T-helper 9 cell (primary cell): Measurements from ENCODE around the gene OR10P1.
A peak's percentile ranks its signal among the peaks of the same experiment; 100 is the strongest.
"Not testable (repeated sequence)": the region's sequence is repeated elsewhere in the genome, so short reads cannot be mapped to it uniquely, and the experiment has no call there.

Source experiments
- DNase-seq: peaks from one replicate; pipeline ENCODE4 v3.0.0-alpha.2; 2020
- total RNA-seq, 2 donors: gene quantifications; one replicate each; lab custom pipeline; 2026; lab: John Stamatoyannopoulos, UW

The OR10P1 gene, protein sequence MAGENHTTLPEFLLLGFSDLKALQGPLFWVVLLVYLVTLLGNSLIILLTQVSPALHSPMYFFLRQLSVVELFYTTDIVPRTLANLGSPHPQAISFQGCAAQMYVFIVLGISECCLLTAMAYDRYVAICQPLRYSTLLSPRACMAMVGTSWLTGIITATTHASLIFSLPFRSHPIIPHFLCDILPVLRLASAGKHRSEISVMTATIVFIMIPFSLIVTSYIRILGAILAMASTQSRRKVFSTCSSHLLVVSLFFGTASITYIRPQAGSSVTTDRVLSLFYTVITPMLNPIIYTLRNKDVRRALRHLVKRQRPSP
- 0 reads per million in 2 donors for total RNA-seq

- no peak for DNase-seq
Observed at GRCh38 chr12:55636853-55637252, at the start of gene OR10P1. OR10P1 (plus strand) TSS chr12:55636892; CDS start chr12:55636892, 0 bp downstream.

- DNase-seq = not testable (repeated sequence)
Observed at GRCh38 chr12:55590152-55590551, 46.5 kb upstream of the OR10P1 start.

DNA sequence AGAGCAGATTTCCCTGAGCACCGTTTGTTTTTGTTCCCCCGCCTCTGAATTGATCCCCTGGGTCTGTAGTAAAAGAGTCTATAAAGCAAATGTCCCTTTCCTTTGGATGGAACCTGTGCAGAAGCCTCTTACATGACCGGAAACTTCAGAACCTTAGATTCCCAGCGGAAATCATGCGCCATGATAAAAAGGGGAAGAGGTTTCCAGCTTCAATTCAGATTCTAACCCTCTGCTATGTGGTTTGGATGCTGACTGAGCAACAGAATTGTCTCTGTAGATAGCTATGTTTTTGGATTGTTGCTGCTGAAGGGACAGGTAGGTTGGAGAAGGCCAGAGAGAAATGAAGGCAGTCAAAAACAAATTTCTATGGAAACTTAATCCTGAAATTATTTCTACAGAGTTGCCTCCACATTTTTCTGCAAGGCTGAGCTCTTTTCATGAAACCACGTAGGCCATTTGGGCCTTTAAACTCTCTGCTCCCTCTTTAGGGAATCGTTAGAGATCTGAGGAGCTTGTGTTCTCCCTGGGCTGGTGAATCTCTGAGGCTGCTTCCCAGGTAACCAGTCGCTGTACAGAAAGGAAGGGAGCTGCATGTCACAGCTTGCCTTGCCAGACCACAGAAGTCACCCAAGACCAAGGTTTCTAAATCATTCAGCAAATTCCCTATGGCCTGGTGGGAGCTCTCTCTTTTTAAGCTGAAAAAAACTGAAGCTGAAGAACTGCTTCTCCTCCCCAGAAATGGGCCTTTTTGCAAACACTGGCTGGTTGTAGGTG lies 28.7 kb upstream of the OR10P1 start:
- no peak for DNase-seq

GRCh38 chr12:55610598-55610997 lies 26.1 kb upstream of the OR10P1 start:
- no peak for DNase-seq

DNA sequence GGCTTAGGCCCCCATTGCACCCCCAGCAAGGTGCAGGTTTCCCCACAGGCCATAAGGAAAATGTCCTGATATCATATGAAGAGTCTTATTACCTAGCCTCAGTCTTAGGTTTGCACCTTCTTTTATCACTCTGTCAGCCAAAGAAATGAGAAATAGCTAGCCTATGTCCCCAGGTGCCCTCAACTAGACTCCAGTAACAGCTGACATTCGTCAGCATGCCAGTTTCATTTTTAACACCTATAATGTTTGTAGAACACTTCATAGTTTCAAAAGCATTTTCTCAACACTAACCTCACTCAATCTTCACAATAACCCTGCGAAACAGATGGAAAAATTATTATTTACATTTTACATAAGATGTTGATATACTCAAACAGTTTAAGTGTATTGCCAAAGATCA lies 24.0 kb upstream of the OR10P1 start:
- no peak for DNase-seq

DNA sequence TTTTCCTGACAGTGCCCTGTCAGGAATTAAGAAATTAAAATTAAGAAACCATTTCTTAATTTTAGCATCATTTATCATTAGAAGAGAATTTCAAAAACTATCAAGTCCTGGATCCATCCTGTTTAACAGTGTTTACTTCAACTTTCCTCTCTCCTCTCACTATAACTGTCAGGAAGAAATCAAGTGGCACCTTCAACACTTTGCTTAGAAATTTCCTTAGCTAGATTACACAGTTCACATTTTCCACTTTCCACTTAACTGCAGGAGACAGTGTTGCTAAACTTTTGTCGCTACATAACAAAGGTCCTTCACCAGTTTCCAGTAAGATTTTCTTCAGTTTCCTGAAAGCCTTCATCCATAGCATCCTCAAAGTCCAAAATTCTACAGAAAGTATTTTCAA lies 21.9 kb upstream of the OR10P1 start:
- DNase-seq = no peak

DNA sequence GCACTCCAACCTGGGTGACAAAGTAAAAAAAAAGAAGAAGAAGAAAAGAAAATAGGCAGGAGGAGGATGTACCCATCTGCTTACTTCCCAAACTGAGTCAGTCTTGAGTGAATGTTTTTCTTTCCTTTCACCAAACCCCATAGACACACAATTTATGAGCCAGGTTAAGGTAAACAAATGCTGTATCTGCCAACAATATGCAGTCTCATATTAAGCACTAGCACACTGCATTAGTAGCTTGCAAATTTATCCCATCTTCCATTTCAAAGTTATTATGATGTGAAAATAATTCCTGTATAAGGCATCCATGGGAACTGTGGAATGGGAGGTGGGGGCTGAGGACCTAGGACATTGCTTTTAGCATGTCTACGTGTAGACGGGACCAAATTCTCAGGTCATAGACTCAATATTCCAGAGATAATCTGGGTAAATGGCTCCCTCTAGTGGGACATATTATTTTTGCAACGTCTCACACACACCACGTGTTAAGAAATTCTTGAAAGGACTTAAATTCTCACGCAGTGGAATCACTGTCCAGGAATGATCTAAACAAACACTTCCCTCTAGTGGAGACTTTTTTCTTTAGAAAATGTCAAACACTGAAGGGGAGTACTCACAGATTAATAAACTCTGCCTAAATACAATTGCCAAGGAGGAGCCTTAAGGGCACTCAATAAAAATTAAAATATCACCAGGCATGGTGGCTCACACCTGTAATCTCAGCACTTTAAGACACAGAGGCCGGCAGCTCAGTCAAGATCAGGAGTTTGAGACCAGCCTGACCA lies 17.1 kb upstream of the OR10P1 start:
- peak; percentile 15 for DNase-seq

- DNase-seq = no peak
Observed at GRCh38 chr12:55624056-55624455, 12.6 kb upstream of the OR10P1 start.

DNA sequence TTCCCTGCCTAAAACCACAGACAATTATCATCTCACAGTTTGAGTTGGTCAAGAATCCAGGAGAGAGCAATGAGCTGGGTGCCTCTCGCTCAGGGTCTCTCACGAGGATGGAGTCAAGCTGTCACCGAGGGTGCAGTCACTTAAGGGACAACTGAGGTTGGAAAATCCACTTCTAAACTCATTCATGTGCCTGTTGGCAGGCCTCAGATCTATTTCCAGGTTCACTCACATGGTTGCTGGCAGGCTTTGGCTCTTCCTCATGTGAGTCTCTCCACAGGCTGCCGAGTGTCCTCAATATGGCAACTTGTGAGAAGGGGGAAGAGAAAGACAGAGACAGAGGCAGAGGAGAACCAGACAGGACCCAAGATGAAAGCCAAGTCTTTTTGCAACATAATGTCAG lies 10.5 kb upstream of the OR10P1 start:
- no peak for DNase-seq

- no peak for DNase-seq
Observed at GRCh38 chr12:55629058-55629841, 7.4 kb upstream of the OR10P1 start.

DNA sequence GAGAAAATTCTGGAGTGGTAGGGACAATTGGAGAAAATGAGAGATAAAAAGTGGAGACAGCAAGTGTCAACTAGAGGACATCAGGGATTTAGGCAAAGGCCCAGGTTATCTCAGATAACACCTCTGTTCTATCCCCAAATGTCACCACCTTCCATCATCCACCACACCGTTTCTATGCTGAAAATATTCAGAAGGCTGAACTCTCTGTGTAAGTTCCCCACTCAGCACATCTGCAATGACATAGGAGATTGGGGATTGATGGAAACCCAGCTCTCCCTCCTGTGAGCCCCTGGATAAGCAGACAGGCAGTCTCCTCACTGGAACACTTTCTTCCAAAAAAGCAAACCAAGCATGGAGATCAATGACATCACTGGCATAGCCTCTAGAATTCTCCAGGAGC lies 5.6 kb upstream of the OR10P1 start:
- DNase-seq = no peak

DNA sequence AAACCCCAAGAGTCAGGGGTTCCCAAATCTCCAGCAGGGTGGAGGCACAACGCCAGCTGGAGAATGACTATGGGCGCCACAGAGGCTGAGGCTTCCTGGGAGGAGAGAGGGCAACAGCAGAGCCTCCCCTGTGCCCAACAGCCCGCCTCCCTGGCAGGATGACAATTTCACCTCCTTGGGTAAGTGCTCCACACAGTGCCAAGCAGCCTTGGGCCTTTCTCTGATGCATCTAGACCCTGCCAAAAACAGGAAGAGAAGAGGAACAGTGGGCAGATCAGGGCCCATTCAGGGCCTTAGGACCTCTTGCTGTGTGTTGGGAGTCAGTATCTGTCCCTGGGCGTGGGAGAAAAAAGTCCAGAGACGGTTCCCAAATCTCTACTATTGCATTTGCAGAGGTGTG lies 5.0 kb upstream of the OR10P1 start:
- no peak for DNase-seq

DNA sequence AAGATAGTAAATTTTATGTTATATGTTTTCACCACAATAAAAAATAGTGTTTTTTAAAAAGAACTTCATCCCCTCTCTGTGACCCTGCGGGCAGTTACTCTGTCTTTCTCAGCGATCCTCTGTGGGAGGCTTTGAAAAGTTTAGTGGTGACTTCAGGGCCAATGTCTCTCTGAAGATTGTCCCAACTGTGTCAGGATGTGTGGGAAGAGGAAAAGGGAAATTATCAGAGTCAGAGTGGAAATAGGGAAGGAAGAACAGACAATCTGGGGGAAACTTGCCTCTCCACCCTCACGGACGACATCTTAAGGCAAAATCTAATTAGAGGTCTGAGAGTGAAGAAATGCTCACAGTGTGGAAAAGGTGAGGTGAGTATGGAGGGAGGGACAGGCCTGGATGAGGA lies 3.5 kb upstream of the OR10P1 start:
- no peak for DNase-seq

DNA sequence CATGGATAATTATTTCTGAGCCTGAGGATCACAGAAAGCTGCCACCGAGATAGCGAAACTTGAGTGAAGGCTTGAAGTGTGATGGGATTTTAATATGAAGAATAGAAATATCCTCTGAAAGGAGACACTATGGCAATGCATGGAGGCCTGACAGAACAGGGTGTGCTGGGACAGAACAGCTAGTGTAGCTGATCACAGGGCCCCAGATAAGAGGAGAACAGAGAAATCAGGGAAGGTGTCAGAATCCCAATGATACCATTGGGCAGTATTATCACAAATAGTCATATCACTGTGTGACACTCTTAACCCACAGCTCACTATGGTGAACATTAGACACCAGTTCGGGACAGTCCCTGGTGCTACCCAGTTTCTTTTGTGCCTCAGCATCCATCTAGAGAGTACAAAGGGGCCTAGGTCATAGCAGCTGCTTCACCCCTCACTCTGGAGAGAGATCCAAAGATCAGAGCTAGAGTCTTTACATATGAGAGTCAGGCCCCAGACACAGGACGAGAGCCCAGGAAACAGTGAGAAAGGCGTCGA lies 506 bp upstream of the OR10P1 start:
- no peak for DNase-seq

- DNase-seq = no peak
Observed at GRCh38 chr12:55637467-55637866, 775 bp downstream of the OR10P1 start.

DNA sequence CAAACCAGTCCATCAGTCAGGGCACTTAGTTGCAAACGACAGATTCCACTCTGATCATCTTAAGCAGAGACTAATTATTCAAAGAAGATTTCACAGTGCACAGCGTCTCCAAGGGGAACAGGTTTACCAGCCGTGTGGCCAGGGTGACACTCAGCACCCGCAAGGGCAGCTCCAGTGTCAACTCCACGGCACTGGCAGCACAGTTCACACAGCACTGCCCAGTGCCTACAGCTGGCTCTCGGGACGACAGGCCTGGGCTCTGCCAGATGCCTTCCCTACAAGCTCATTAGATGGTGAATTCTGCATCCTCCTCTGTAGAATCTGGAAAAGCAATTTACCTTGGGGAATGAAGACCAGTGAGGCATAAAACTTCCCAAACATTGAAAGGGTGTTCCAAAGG lies 4.9 kb downstream of the OR10P1 start:
- no peak for DNase-seq

GRCh38 chr12:55642267-55642666 lies 5.6 kb downstream of the OR10P1 start:
- DNase-seq = no peak

DNA sequence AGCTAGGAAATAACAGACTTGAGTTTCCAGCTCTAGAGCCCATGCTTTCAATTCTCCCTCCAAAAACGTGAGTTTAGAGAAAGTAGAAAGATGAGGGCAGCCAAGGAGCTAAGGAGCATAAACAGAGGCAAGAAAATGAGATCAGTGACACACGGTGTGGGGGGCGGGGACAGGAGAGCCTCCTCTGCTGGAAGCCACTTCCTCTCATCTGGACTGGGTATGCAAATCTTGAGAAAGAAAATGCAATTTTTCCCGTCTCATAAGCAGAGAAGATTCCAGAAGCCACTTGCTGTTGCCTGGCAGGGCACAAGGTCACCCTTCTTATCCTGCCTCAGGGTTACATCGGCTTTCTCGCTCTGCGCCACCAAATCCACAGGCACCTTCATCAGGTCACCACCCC lies 6.0 kb downstream of the OR10P1 start:
- DNase-seq = no peak

DNA sequence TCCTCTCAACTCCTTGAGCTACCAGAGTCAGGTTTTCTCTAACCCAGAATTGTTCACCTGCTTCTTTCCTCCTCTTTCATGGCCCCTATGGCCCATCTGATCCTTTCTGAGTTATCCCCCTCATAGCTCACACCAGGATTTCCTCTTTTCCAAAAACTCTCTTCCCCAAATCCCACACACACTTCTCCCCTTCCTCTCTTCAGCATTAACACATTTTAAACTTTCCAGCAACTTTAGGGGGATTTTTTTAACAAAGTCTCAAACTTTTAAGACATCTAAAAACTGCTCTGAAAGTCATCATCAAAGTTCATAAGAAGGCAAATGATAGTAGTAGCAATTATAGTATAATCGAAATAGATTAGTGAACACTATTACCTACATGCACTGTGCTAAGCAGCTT lies 7.9 kb downstream of the OR10P1 start:
- no peak for DNase-seq

GRCh38 chr12:55647027-55647426 lies 10.3 kb downstream of the OR10P1 start:
- no peak for DNase-seq

DNA sequence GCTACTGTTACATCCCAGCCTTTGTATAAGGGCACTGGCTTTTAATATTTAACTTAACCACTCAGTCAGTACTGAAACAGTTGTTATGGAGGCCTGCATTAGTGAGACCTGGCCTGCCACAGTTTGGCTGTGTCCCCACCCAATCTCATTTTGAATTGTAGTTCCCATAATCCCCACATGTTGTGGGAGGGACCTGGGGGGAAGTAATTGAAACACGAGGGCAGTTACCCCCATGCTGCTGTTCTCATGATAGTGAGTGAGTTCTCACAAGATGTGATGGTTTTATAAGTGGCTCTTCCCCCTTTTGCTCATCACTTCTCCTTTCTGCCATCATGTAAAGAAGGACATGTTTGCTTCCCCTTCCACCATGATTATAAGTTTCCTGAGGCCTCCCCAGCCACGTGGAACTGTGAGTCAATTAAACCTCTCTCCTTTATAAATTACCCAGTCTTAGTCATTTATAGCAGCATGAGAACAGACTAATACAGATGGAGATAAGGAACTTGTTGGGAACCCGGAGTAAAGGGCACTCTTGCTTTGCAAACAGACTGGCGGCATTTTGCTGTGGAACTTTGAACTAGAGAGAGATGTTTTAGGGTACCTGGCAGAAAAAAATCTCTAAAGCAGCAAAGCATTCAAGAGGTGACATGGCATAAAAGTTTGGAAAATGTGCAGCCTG lies 14.1 kb downstream of the OR10P1 start:
- DNase-seq = not testable (repeated sequence)

GRCh38 chr12:55651299-55651683 lies 14.6 kb downstream of the OR10P1 start:
- no peak for DNase-seq
